Measurements from ENCODE around the gene GOLGB1. TPM values are rescaled to one million over a fixed set of nuclear protein-coding genes. Genes with fewer than 3 reads are reported as not detected.

Gene GOLGB1
- total RNA-seq, 1 experiment from 2014 or later, result 31.3 TPM

GRCh38 chr3:121793078-121793477 is 43.5 kb upstream of the GOLGB1 start:
- no peak overlapping the region for H3K4me3 ChIP-seq (replicated peaks in 1 of 2; ENCODE audit: low read depth in 1 of 2, low read length in 2 of 2)
- H3K9me3 ChIP-seq (ENCODE audit: control insufficient read depth in 1 of 2, insufficient read depth in 1 of 2, low read depth in 1 of 2, low read length in 2 of 2), result no peaks in the 10 kb centered on the region
- H3K4me1 ChIP-seq (ENCODE audit: control insufficient read depth in 1 of 2, insufficient read depth in 2 of 2, low read length in 2 of 2), result no peaks in the 10 kb centered on the region
- ChIA-PET CTCF (no interaction called here), RAD21 (ENCODE audit: low non-redundant PET in 1 of 2, low total read pairs in 2 of 2, uncharacterized antibody in 2 of 2, unreplicated experiment in 2 of 2) (no interaction called here), POLR2A (no interaction called here)
- no peak for DNase-seq (ENCODE audit: low read depth, low spot score)
- BruUV-seq (replicated peaks), result no TSS peak
- no peak overlapping the region for H3K4me2 ChIP-seq (ENCODE audit: low read length)
- peaks cover 12 to 21% of the 10 kb centered on the region in 2 experiments for H3K36me3 ChIP-seq (ENCODE audit: control insufficient read depth in 1 of 2, insufficient read depth in 2 of 2, low read length in 2 of 2)
- intact Hi-C loops (cut with micrococcal nuclease), result no loop called here
- H3K27ac ChIP-seq (ENCODE audit: low read depth, low read length), result no peak overlapping the region
- no peaks in the 10 kb centered on the region for H3K27me3 ChIP-seq (ENCODE audit: insufficient read depth, low read length)
- no peak for ATAC-seq
- TF ChIP-seq ELF1 (IDR thresholded peaks at IDR 0.05; ENCODE audit: borderline replicate concordance, low read depth) (no peak), ZFX (IDR thresholded peaks at IDR 0.05) (no peak), CBX3 (IDR thresholded peaks at IDR 0.05; ENCODE audit: low read depth) (no peak), RAD21 (IDR thresholded peaks at IDR 0.05; ENCODE audit: low read depth) (no peak), ZNF274 (IDR thresholded peaks at IDR 0.05; ENCODE audit: low read depth, low read length) (no peak), JUND (IDR thresholded peaks at IDR 0.05) (no peak), FOSL1 (IDR thresholded peaks at IDR 0.05; ENCODE audit: low read depth) (no peak), POLR2A (IDR thresholded peaks at IDR 0.05; ENCODE audit: borderline replicate concordance, extremely low read depth, insufficient read depth, insufficient read length) (no peak), SRF (IDR thresholded peaks at IDR 0.05; ENCODE audit: low read depth) (no peak), CTCF (IDR thresholded peaks at IDR 0.05 in 2 of 3, conservative IDR thresholded peaks at IDR 0.05 in 1 of 3; ENCODE audit: borderline replicate concordance in 1 of 3, insufficient read depth in 1 of 3, low read depth in 2 of 3, low read length in 2 of 3) (no peak), SIN3A (IDR thresholded peaks at IDR 0.05; ENCODE audit: low read depth) (no peak), CEBPB (IDR thresholded peaks at IDR 0.05; ENCODE audit: low read depth) (no peak), EGR1 (IDR thresholded peaks at IDR 0.05; ENCODE audit: low read depth) (no peak), YY1 (IDR thresholded peaks at IDR 0.05; ENCODE audit: extremely low read depth, insufficient replicate concordance, low read depth, low read length) (no peak), SP1 (IDR thresholded peaks at IDR 0.05; ENCODE audit: low read depth) (no peak), ATF3 (IDR thresholded peaks at IDR 0.05) (no peak), EZH2 (IDR thresholded peaks at IDR 0.05) (no peak), ZBTB33 (IDR thresholded peaks at IDR 0.05; ENCODE audit: extremely low read depth, insufficient replicate concordance, low read length) (no peak)
- TF ChIP-seq, protein P1, sequence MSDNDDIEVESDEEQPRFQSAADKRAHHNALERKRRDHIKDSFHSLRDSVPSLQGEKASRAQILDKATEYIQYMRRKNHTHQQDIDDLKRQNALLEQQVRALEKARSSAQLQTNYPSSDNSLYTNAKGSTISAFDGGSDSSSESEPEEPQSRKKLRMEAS (IDR thresholded peaks at IDR 0.05), result no peak
- no peak overlapping the region for H3K9ac ChIP-seq (ENCODE audit: low read length)
- H3K79me2 ChIP-seq (ENCODE audit: insufficient read depth, low read length), result no peaks in the 10 kb centered on the region
- no peak overlapping the region for H2AFZ ChIP-seq (ENCODE audit: low read depth, low read length, poor library complexity, severe bottlenecking)
- no peaks in the 10 kb centered on the region for H3K9me2 ChIP-seq (ENCODE audit: insufficient read depth)
- H4K20me1 ChIP-seq (ENCODE audit: insufficient read depth), result no peaks in the 10 kb centered on the region
